HCT116 (cell line): ENCODE results near the gene EIPR1. TPM values are rescaled to one million over a fixed set of nuclear protein-coding genes. Genes with fewer than 3 reads are reported as not detected.

Source experiments
- ATAC-seq: fragments of 200-7000 bp; cut with Tn5 transposase; 2 replicates; pipeline ENCODE4 v1.9.1; 2020; ENCODE audit warnings: mild to moderate bottlenecking, moderate library complexity
- BruUV-seq: library from RNA; stranded (reverse); fragments of 400-500 nt; replicated peaks from 2 replicates; lab custom pipeline; 2021; lab: Mats Ljungman, UMichigan
- CTCF ChIA-PET: fragments of 300-600 bp; sonication (Branson Sonifier 250); formaldehyde crosslinking; loops from one replicate; lab custom pipeline; 2021; ENCODE audit warnings: antibody characterized with exemption; lab: Charles Lee
- POLR2A ChIA-PET: fragments of 300-600, 350-600 bp; sonication (Branson Sonifier 250); formaldehyde crosslinking; loops from one replicate; lab custom pipeline; 2021; ENCODE audit warnings: antibody characterized with exemption; lab: Charles Lee
- RAD21 ChIA-PET, 2 experiments: fragments of 300-600 bp; sonication (Branson Sonifier 250); formaldehyde crosslinking; loops; one replicate each; lab custom pipeline; 2023; ENCODE audit warnings: low total read pairs in 2 of 2; ENCODE audit not compliant: uncharacterized antibody in 2 of 2, unreplicated experiment in 2 of 2, low non-redundant PET in 1 of 2; lab: Charles Lee
- DNase-seq: peaks from one replicate; pipeline ENCODE4 v3.0.0-alpha.2; 2010; ENCODE audit warnings: low read depth, low spot score
- H2AFZ ChIP-seq: fragments of 200-600 bp; shearing (Covaris generic), sonication (generic); 2 replicates; pipeline ENCODE4 v1.6.1; 2017; ENCODE audit warnings: low read depth, mixed run types, mixed read lengths, antibody characterized with exemption, low read length; ENCODE audit not compliant: poor library complexity, severe bottlenecking
- H3K27ac ChIP-seq: 2 replicates; pipeline ENCODE4 v1.5.1; 2012; ENCODE audit warnings: low read depth, low read length
- H3K27me3 ChIP-seq: fragments of 200-600 bp; sonication (generic); 2 replicates; pipeline ENCODE4 v1.6.1; 2016; ENCODE audit warnings: mixed run types, low read length, mixed read lengths; ENCODE audit not compliant: insufficient read depth
- H3K36me3 ChIP-seq, 2 experiments: fragments of 200-500 bp in 1 of 2; fragments of 200-600 bp in 1 of 2; sonication (Bioruptor generic) in 1 of 2; sonication (generic) in 1 of 2; 2 replicates each; pipeline versions ENCODE4 v1.5.1 to v1.6.1; 2014 to 2016; ENCODE audit warnings: low read length in 2 of 2, inconsistent platforms in 1 of 2, mixed read lengths in 1 of 2, mixed run types in 1 of 2; ENCODE audit not compliant: insufficient read depth in 2 of 2, control insufficient read depth in 1 of 2
- H3K4me1 ChIP-seq, 2 experiments: fragments of 200-600 bp in 1 of 2; sonication (generic) in 1 of 2; 2 replicates each; pipeline versions ENCODE4 v1.5.1 to v1.6.1; 2012 to 2017; ENCODE audit warnings: low read length in 2 of 2, inconsistent platforms in 1 of 2, mild to moderate bottlenecking in 1 of 2, mixed read lengths in 1 of 2, mixed run types in 1 of 2, moderate library complexity in 1 of 2; ENCODE audit not compliant: insufficient read depth in 2 of 2, control insufficient read depth in 1 of 2
- H3K4me2 ChIP-seq: fragments of 200-600 bp; sonication (generic); 2 replicates; pipeline ENCODE4 v1.6.1; 2017; ENCODE audit warnings: mixed run types, low read length, mixed read lengths
- H3K4me3 ChIP-seq, 2 experiments: fragments of 200-600 bp in 1 of 2; sonication (generic) in 1 of 2; replicated peaks in 1 of 2; 2 replicates each; pipeline ENCODE4 v1.5.1; 2011 to 2016; ENCODE audit warnings: low read length in 2 of 2, control low read depth in 1 of 2, low read depth in 1 of 2, mild to moderate bottlenecking in 1 of 2, mixed read lengths in 1 of 2, mixed run types in 1 of 2
- H3K79me2 ChIP-seq: fragments of 200-600 bp; sonication (generic); 2 replicates; pipeline ENCODE4 v1.6.1; 2017; ENCODE audit warnings: mild to moderate bottlenecking, mixed run types, low read length, moderate library complexity, mixed read lengths; ENCODE audit not compliant: insufficient read depth
- H3K9ac ChIP-seq: fragments of 200-600 bp; sonication (generic); 2 replicates; pipeline ENCODE4 v1.6.1; 2016; ENCODE audit warnings: low read length, mixed read lengths
- H3K9me2 ChIP-seq: fragments of 200-600 bp; sonication (generic), shearing (Covaris generic); 2 replicates; pipeline ENCODE4 v1.6.1; 2017; ENCODE audit warnings: mixed run types, mild to moderate bottlenecking, moderate library complexity; ENCODE audit not compliant: insufficient read depth
- H3K9me3 ChIP-seq, 2 experiments: fragments of 200-500 bp in 1 of 2; fragments of 200-600 bp in 1 of 2; sonication (Bioruptor generic) in 1 of 2; sonication (generic) in 1 of 2; 2 replicates each; pipeline ENCODE4 v1.6.1; 2014 to 2017; ENCODE audit warnings: low read length in 2 of 2, mixed read lengths in 2 of 2, inconsistent platforms in 1 of 2, low read depth in 1 of 2, mild to moderate bottlenecking in 1 of 2, mixed run types in 1 of 2, moderate library complexity in 1 of 2; ENCODE audit not compliant: control insufficient read depth in 1 of 2, insufficient read depth in 1 of 2
- H4K20me1 ChIP-seq: fragments of 200-600 bp; sonication (generic), shearing (Covaris generic); 2 replicates; pipeline ENCODE4 v1.6.1; 2017; ENCODE audit warnings: mixed run types, mild to moderate bottlenecking, moderate library complexity; ENCODE audit not compliant: insufficient read depth
- EGR1 ChIP-seq: IDR thresholded peaks from 2 replicates; pipeline ENCODE4 v1.6.1; 2012; ENCODE audit warnings: low read depth
- EZH2 ChIP-seq: fragments of 200-600 bp; sonication (generic); IDR thresholded peaks from 2 replicates; pipeline ENCODE4 v1.6.1; 2017; ENCODE audit warnings: antibody characterized with exemption, mixed run types
- FOSL1 ChIP-seq: IDR thresholded peaks from 2 replicates; pipeline ENCODE4 v1.6.1; 2012; ENCODE audit warnings: low read depth
- JUND ChIP-seq: IDR thresholded peaks from 2 replicates; pipeline ENCODE4 v1.6.1; 2012
- POLR2A ChIP-seq: IDR thresholded peaks from 2 replicates; pipeline ENCODE4 v1.7.0; 2011; ENCODE audit warnings: borderline replicate concordance; ENCODE audit not compliant: insufficient read depth, insufficient read length; ENCODE audit errors: extremely low read depth
- RAD21 ChIP-seq: IDR thresholded peaks from 2 replicates; pipeline ENCODE4 v1.6.1; 2012; ENCODE audit warnings: low read depth, mild to moderate bottlenecking
- SIN3A ChIP-seq: IDR thresholded peaks from 2 replicates; pipeline ENCODE4 v1.6.1; 2012; ENCODE audit warnings: low read depth
- SP1 ChIP-seq: IDR thresholded peaks from 2 replicates; pipeline ENCODE4 v1.6.1; 2012; ENCODE audit warnings: low read depth
- YY1 ChIP-seq: IDR thresholded peaks from 2 replicates; pipeline ENCODE4 v1.6.1; 2011; ENCODE audit warnings: low read length, low read depth, moderate library complexity, mild to moderate bottlenecking; ENCODE audit not compliant: insufficient replicate concordance; ENCODE audit errors: extremely low read depth
- ZFX ChIP-seq: fragments of 450-650 bp; IDR thresholded peaks from 2 replicates; pipeline ENCODE4 v1.6.1; 2017
- ZNF274 ChIP-seq: fragments of 200-500 bp; sonication (Bioruptor generic); IDR thresholded peaks from 2 replicates; pipeline ENCODE4 v1.6.1; 2014; ENCODE audit warnings: mild to moderate bottlenecking, low read depth, low read length, inconsistent platforms
- intact Hi-C: fragments of 100-400 bp; cut with micrococcal nuclease; formaldehyde crosslinking; loops from 2 replicates; pipeline ENCODE4 v1.10.0; 2022
- total RNA-seq: library from RNA; stranded (reverse); gene quantifications from one replicate; pipeline ENCODE4 v1.2.1, GENCODE V29; 2021; ENCODE audit not compliant: unreplicated experiment
- TF ChIP-seq, protein P1 (sequence below): IDR thresholded peaks from 2 replicates; pipeline ENCODE4 v1.6.1; 2011; ENCODE audit warnings: mild to moderate bottlenecking, low read length, moderate library complexity; ENCODE audit not compliant: insufficient replicate concordance; ENCODE audit errors: extremely low read depth
- TF ChIP-seq, protein P2 (sequence below): IDR thresholded peaks from 2 replicates; pipeline ENCODE4 v1.6.1; 2012
- TF ChIP-seq, protein P3 (sequence below): IDR thresholded peaks from 2 replicates; pipeline ENCODE4 v1.6.1; 2012; ENCODE audit warnings: low read depth
- TF ChIP-seq, protein P4 (sequence below), 3 experiments: fragments of 200-600 bp in 1 of 3; sonication (generic) in 1 of 3; IDR thresholded peaks in 2 of 3; conservative IDR thresholded peaks in 1 of 3; 2 replicates each; pipeline ENCODE4 v1.5.1; 2012 to 2017; ENCODE audit warnings: low read depth in 2 of 3, low read length in 2 of 3, antibody characterized with exemption in 1 of 3, borderline replicate concordance in 1 of 3, control low read depth in 1 of 3, mild to moderate bottlenecking in 1 of 3, mixed read lengths in 1 of 3, mixed run types in 1 of 3, moderate library complexity in 1 of 3; ENCODE audit not compliant: insufficient read depth in 1 of 3
- TF ChIP-seq, protein P5 (sequence below): IDR thresholded peaks from 2 replicates; pipeline ENCODE4 v1.6.1; 2012

Gene EIPR1
- total RNA-seq, 1 experiment from 2014 or later: 36.9 TPM

DNA sequence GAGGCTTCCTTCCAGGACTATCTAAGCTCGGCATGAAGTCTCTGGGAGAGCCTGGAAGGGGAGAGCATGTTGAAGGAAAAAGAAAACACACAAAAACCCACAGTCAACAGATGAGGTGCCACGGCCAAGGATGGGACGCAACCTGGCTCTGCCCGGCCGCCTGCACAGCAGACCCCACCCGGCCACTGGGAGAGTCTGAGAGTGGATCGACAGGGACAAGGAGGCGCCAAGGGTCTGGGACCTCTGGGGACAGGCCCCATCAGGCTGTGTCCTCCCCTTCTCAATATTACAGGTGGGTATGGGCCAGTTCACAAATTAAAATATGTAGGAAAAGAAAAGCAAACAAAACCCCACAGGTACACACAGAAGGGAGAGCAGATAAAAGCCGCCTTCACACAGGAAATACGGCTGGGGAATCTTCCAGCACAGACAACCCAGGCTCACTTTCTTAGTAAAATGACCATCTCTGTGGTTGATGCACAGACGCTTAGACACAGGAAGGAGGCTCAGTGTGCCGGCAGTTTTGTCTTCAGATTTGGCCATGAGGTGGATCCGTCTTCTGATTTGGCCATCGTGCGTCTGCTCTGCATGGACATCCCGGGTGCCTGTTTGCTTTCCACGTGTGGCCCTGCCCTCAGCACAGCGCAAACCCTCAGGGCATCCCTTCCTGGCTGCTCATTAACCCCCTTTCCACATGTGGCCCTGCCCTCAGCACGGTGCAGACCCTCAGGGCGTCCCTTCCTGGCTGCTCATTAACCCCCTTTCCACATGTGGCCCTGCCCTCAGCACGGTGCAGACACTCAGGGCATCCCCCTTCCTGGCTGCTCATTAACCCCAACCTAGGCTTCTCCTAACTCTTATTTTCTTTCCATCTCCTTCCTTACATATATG lies 138.4 kb downstream of the EIPR1 start:
- Histone ChIP-seq H3K4me1 (no peaks in the 10 kb centered on the region), H3K9me3 (no peaks in the 10 kb centered on the region)
- RAD21 ChIA-PET: no interaction called here
- TF ChIP-seq EGR1 (no peak), RAD21 (no peak), SP1 (no peak), ZFX (no peak), FOSL1 (no peak), POLR2A (no peak), EZH2 (no peak), JUND (no peak), YY1 (no peak), ZNF274 (no peak), SIN3A (no peak)
- TF ChIP-seq, protein P1, sequence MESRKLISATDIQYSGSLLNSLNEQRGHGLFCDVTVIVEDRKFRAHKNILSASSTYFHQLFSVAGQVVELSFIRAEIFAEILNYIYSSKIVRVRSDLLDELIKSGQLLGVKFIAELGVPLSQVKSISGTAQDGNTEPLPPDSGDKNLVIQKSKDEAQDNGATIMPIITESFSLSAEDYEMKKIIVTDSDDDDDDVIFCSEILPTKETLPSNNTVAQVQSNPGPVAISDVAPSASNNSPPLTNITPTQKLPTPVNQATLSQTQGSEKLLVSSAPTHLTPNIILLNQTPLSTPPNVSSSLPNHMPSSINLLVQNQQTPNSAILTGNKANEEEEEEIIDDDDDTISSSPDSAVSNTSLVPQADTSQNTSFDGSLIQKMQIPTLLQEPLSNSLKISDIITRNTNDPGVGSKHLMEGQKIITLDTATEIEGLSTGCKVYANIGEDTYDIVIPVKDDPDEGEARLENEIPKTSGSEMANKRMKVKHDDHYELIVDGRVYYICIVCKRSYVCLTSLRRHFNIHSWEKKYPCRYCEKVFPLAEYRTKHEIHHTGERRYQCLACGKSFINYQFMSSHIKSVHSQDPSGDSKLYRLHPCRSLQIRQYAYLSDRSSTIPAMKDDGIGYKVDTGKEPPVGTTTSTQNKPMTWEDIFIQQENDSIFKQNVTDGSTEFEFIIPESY: no peak
- TF ChIP-seq, protein P2, sequence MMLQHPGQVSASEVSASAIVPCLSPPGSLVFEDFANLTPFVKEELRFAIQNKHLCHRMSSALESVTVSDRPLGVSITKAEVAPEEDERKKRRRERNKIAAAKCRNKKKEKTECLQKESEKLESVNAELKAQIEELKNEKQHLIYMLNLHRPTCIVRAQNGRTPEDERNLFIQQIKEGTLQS: no peak
- TF ChIP-seq, protein P3, sequence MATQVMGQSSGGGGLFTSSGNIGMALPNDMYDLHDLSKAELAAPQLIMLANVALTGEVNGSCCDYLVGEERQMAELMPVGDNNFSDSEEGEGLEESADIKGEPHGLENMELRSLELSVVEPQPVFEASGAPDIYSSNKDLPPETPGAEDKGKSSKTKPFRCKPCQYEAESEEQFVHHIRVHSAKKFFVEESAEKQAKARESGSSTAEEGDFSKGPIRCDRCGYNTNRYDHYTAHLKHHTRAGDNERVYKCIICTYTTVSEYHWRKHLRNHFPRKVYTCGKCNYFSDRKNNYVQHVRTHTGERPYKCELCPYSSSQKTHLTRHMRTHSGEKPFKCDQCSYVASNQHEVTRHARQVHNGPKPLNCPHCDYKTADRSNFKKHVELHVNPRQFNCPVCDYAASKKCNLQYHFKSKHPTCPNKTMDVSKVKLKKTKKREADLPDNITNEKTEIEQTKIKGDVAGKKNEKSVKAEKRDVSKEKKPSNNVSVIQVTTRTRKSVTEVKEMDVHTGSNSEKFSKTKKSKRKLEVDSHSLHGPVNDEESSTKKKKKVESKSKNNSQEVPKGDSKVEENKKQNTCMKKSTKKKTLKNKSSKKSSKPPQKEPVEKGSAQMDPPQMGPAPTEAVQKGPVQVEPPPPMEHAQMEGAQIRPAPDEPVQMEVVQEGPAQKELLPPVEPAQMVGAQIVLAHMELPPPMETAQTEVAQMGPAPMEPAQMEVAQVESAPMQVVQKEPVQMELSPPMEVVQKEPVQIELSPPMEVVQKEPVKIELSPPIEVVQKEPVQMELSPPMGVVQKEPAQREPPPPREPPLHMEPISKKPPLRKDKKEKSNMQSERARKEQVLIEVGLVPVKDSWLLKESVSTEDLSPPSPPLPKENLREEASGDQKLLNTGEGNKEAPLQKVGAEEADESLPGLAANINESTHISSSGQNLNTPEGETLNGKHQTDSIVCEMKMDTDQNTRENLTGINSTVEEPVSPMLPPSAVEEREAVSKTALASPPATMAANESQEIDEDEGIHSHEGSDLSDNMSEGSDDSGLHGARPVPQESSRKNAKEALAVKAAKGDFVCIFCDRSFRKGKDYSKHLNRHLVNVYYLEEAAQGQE: no peak
- TF ChIP-seq, protein P4, sequence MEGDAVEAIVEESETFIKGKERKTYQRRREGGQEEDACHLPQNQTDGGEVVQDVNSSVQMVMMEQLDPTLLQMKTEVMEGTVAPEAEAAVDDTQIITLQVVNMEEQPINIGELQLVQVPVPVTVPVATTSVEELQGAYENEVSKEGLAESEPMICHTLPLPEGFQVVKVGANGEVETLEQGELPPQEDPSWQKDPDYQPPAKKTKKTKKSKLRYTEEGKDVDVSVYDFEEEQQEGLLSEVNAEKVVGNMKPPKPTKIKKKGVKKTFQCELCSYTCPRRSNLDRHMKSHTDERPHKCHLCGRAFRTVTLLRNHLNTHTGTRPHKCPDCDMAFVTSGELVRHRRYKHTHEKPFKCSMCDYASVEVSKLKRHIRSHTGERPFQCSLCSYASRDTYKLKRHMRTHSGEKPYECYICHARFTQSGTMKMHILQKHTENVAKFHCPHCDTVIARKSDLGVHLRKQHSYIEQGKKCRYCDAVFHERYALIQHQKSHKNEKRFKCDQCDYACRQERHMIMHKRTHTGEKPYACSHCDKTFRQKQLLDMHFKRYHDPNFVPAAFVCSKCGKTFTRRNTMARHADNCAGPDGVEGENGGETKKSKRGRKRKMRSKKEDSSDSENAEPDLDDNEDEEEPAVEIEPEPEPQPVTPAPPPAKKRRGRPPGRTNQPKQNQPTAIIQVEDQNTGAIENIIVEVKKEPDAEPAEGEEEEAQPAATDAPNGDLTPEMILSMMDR (IDR thresholded peaks at IDR 0.05 in 2 of 3, conservative IDR thresholded peaks at IDR 0.05 in 1 of 3; ENCODE audit: borderline replicate concordance in 1 of 3, insufficient read depth in 1 of 3, low read depth in 2 of 3, low read length in 2 of 3): no peak
- TF ChIP-seq, protein P5, sequence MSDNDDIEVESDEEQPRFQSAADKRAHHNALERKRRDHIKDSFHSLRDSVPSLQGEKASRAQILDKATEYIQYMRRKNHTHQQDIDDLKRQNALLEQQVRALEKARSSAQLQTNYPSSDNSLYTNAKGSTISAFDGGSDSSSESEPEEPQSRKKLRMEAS: no peak
- TF ChIP-seq, all 23 proteins: peak for 0
- Histone ChIP-seq H3K4me2 (no peak overlapping the region), H3K79me2 (no peaks in the 10 kb centered on the region), H3K9me2 (no peaks in the 10 kb centered on the region), H3K27ac (no peak overlapping the region), H3K36me3 (no peaks in the 10 kb centered on the region), H3K9ac (no peak overlapping the region), H3K4me3 (no peak overlapping the region), H3K27me3 (no peaks in the 10 kb centered on the region), H2AFZ (no peak overlapping the region), H4K20me1 (no peaks in the 10 kb centered on the region)
- intact Hi-C loops: no loop called here
- ATAC-seq (no peak), DNase-seq (no peak)
- BruUV-seq: no TSS peak
- CTCF ChIA-PET: no interaction called here
- POLR2A ChIA-PET: no interaction called here
